KOPT-K1 (cell line): ENCODE measurements around the gene TOGARAM2.
A peak's percentile ranks its signal among the peaks of the same experiment; 100 is the strongest.

ENCODE experiments used
- H3K27ac ChIP-seq: fragments of 200-600 bp; sonication (generic); 2 replicates; pipeline ENCODE4 v1.5.1; 2016; ENCODE audit warnings: antibody characterized with exemption, mild to moderate bottlenecking, low read depth, low read length; ENCODE audit not compliant: poor library complexity, severe bottlenecking
- H3K36me3 ChIP-seq: fragments of 200-600 bp; sonication (generic); 2 replicates; pipeline ENCODE4 v1.5.1; 2017; ENCODE audit warnings: antibody characterized with exemption, mild to moderate bottlenecking, low read length, moderate library complexity; ENCODE audit not compliant: insufficient read depth
- H3K9me3 ChIP-seq: fragments of 200-600 bp; sonication (generic); 2 replicates; pipeline ENCODE4 v1.5.1; 2017; ENCODE audit warnings: antibody characterized with exemption, low read length, mild to moderate bottlenecking; ENCODE audit not compliant: insufficient read depth, poor library complexity, severe bottlenecking

TOGARAM2 gene

GRCh38 chr2:29015701-29016470, 34.8 kb downstream of the TOGARAM2 start:
- no peaks in the 10 kb centered on the region for H3K36me3 ChIP-seq
- peak overlapping the region; percentile 95 for H3K27ac ChIP-seq
- H3K9me3 ChIP-seq, result no peaks in the 10 kb centered on the region

- Histone ChIP-seq H3K9me3 (no peaks in the 10 kb centered on the region), H3K27ac (peak overlapping the region; percentile 95), H3K36me3 (no peaks in the 10 kb centered on the region)
Observed at GRCh38 chr2:29016504-29016903, 35.4 kb downstream of the TOGARAM2 start.

- H3K27ac ChIP-seq, result no peak overlapping the region
- H3K9me3 ChIP-seq, result no peaks in the 10 kb centered on the region
- H3K36me3 ChIP-seq, result no peaks in the 10 kb centered on the region
Observed at GRCh38 chr2:29017716-29018435, 36.8 kb downstream of the TOGARAM2 start.

- Histone ChIP-seq H3K9me3 (no peaks in the 10 kb centered on the region), H3K27ac (no peak overlapping the region), H3K36me3 (no peaks in the 10 kb centered on the region)
Observed at GRCh38 chr2:29021886-29022285, 40.8 kb downstream of the TOGARAM2 start.

GRCh38 chr2:29022679-29023078, 41.6 kb downstream of the TOGARAM2 start:
- H3K9me3 ChIP-seq, result no peaks in the 10 kb centered on the region
- H3K27ac ChIP-seq, result no peak overlapping the region
- no peaks in the 10 kb centered on the region for H3K36me3 ChIP-seq

- Histone ChIP-seq H3K27ac (no peak overlapping the region), H3K9me3 (no peaks in the 10 kb centered on the region), H3K36me3 (no peaks in the 10 kb centered on the region)
Observed at GRCh38 chr2:29023188-29023587, 42.1 kb downstream of the TOGARAM2 start.

GRCh38 chr2:29024882-29025430, 43.9 kb downstream of the TOGARAM2 start:
- H3K9me3 ChIP-seq, result no peaks in the 10 kb centered on the region
- H3K36me3 ChIP-seq, result no peaks in the 10 kb centered on the region

GRCh38 chr2:29025711-29026110, 44.6 kb downstream of the TOGARAM2 start:
- no peaks in the 10 kb centered on the region for H3K36me3 ChIP-seq
- no peaks in the 10 kb centered on the region for H3K9me3 ChIP-seq
- H3K27ac ChIP-seq, result no peak overlapping the region

More at GRCh38 chr2:29024882-29025430, 43.9 kb downstream of the TOGARAM2 start:
- H3K27ac ChIP-seq, result no peak overlapping the region

- H3K27ac ChIP-seq, result no peak overlapping the region
- H3K36me3 ChIP-seq, result no peaks in the 10 kb centered on the region
- H3K9me3 ChIP-seq, result no peaks in the 10 kb centered on the region
Observed at GRCh38 chr2:29031046-29031445, 49.9 kb downstream of the TOGARAM2 start.

- H3K36me3 ChIP-seq, result peaks cover 4% of the 10 kb centered on the region; the same call in 1 of the 2 replicates
- H3K27ac ChIP-seq, result no peak overlapping the region
Observed at GRCh38 chr2:29032189-29032588, 51.1 kb downstream of the TOGARAM2 start.

GRCh38 chr2:29033172-29033571, 52.1 kb downstream of the TOGARAM2 start:
- H3K27ac ChIP-seq, result no peak overlapping the region
- H3K36me3 ChIP-seq, result peaks cover 4% of the 10 kb centered on the region; the same call in 1 of the 2 replicates
- H3K9me3 ChIP-seq, result no peaks in the 10 kb centered on the region

More at GRCh38 chr2:29032189-29032588, 51.1 kb downstream of the TOGARAM2 start:
- no peaks in the 10 kb centered on the region for H3K9me3 ChIP-seq

- Histone ChIP-seq H3K36me3 (peaks cover 4% of the 10 kb centered on the region; the same call in 1 of the 2 replicates), H3K9me3 (no peaks in the 10 kb centered on the region), H3K27ac (peak overlapping the region; percentile 11)
Observed at GRCh38 chr2:29033656-29034055, 52.6 kb downstream of the TOGARAM2 start.

GRCh38 chr2:29035016-29035745, 54.1 kb downstream of the TOGARAM2 start:
- no peaks in the 10 kb centered on the region for H3K9me3 ChIP-seq
- peaks cover 4% of the 10 kb centered on the region; the same call in 1 of the 2 replicates for H3K36me3 ChIP-seq
- no peak overlapping the region for H3K27ac ChIP-seq

GRCh38 chr2:29039718-29040480, 58.8 kb downstream of the TOGARAM2 start:
- Histone ChIP-seq H3K9me3 (no peaks in the 10 kb centered on the region), H3K27ac (no peak overlapping the region), H3K36me3 (peaks cover 4% of the 10 kb centered on the region; the same call in 1 of the 2 replicates)
